K562 (cell line): Measurements from ENCODE around the gene EAPP. TPM values are rescaled to one million over a fixed set of nuclear protein-coding genes. Genes with fewer than 3 reads are reported as not detected.

Experiments used
- ATAC-seq: fragments of 200-7000 bp; cut with Tn5 transposase; 3 replicates; pipeline ENCODE4 v1.9.1; 2020; ENCODE audit warnings: moderate library complexity
- BruUV-seq: library from RNA; stranded (reverse); fragments of 400-500 nt; replicated peaks from 2 replicates; lab custom pipeline; 2021; lab: Mats Ljungman, UMichigan
- CTCF ChIA-PET: fragments of 300-600 bp; formaldehyde crosslinking; extraction: SDS; loops from one replicate; lab custom pipeline; 2021; ENCODE audit warnings: low intra/inter-chr PET ratio; lab: Yijun Ruan, JAX
- POLR2A ChIA-PET: fragments of 300-600, 350-650 bp; sonication (Branson Sonifier 250); formaldehyde crosslinking; extraction: SDS; loops from one replicate; lab custom pipeline; 2021; ENCODE audit warnings: antibody characterized with exemption, inconsistent platforms; lab: Yijun Ruan, JAX
- DNase-seq, 4 experiments: peaks; one replicate each; pipeline versions ENCODE4 v3.0.0 to v3.0.0-alpha.2; 2011 to 2018; ENCODE audit warnings: low spot score in 3 of 4, mixed read lengths in 3 of 4; ENCODE audit errors: extremely low read depth in 1 of 4
- FAIRE-seq: peaks from 2 replicates; lab custom pipeline; 2011; peaks lifted over from hg19 to GRCh38; lab: Jason Lieb, UNC
- H2AFZ ChIP-seq: 2 replicates; pipeline ENCODE4 v1.6.0; 2011; ENCODE audit warnings: low read depth, low read length, control low read depth, inconsistent platforms
- H3K27ac ChIP-seq: fragments of 200-600 bp; 3 replicates; pipeline ENCODE4 v1.8.0; 2011; ENCODE audit warnings: low read depth, mild to moderate bottlenecking, control low read depth, inconsistent platforms, low read length, moderate library complexity, mixed read lengths; ENCODE audit errors: extremely low read depth
- H3K27me3 ChIP-seq, 2 experiments: fragments of 300-600 bp in 1 of 2; 2 replicates in 1 of 2; 3 replicates in 1 of 2; pipeline versions ENCODE4 v1.6.0 to v1.8.0; 2011; ENCODE audit warnings: inconsistent platforms in 2 of 2, low read length in 2 of 2, mild to moderate bottlenecking in 1 of 2, mixed read lengths in 1 of 2, moderate library complexity in 1 of 2; ENCODE audit not compliant: control insufficient read depth in 2 of 2, insufficient read depth in 2 of 2
- H3K36me3 ChIP-seq: fragments of 300-600 bp; 3 replicates; pipeline ENCODE4 v1.8.0; 2011; ENCODE audit warnings: mild to moderate bottlenecking, low read length, inconsistent platforms; ENCODE audit not compliant: control insufficient read depth, insufficient read depth
- H3K4me1 ChIP-seq, 2 experiments: fragments of 200-600 bp in 1 of 2; replicated peaks in 1 of 2; 2 replicates in 1 of 2; 3 replicates in 1 of 2; pipeline versions ENCODE4 v1.5.1 to v1.8.0; 2011; ENCODE audit warnings: inconsistent platforms in 2 of 2, low read length in 2 of 2, mild to moderate bottlenecking in 1 of 2, mixed read lengths in 1 of 2, moderate library complexity in 1 of 2; ENCODE audit not compliant: control insufficient read depth in 2 of 2, insufficient read depth in 2 of 2
- H3K4me2 ChIP-seq: 2 replicates; pipeline ENCODE4 v1.6.1; 2011; ENCODE audit warnings: low read length, control low read depth, inconsistent platforms, mixed read lengths; ENCODE audit not compliant: insufficient read depth
- H3K4me3 ChIP-seq: fragments of 200-600 bp; sonication (generic), shearing (Covaris generic); 2 replicates; pipeline ENCODE4 v1.5.1; 2016; ENCODE audit warnings: control low read depth, inconsistent platforms
- H3K79me2 ChIP-seq: fragments of 200-600 bp; 3 replicates; pipeline ENCODE4 v1.8.0; 2011; ENCODE audit warnings: low read length, inconsistent platforms; ENCODE audit not compliant: control insufficient read depth, insufficient read depth
- H3K9ac ChIP-seq, 2 experiments: 2 replicates each; pipeline versions ENCODE4 v1.6.0 to v1.6.1; 2011; ENCODE audit warnings: low read depth in 2 of 2, low read length in 2 of 2, control low read depth in 1 of 2, inconsistent platforms in 1 of 2, mild to moderate bottlenecking in 1 of 2, mixed read lengths in 1 of 2; ENCODE audit not compliant: insufficient read depth in 1 of 2
- H3K9me1 ChIP-seq: one replicate; pipeline ENCODE4 v1.6.0; 2011; ENCODE audit warnings: inconsistent platforms, mild to moderate bottlenecking, low read length, moderate library complexity; ENCODE audit not compliant: control insufficient read depth, insufficient read depth
- H3K9me3 ChIP-seq: replicated peaks from 2 replicates; pipeline ENCODE4 v1.5.1; 2011; ENCODE audit warnings: low read depth, low read length, inconsistent platforms; ENCODE audit not compliant: control insufficient read depth, insufficient read depth
- H4K20me1 ChIP-seq: replicated peaks from 2 replicates; pipeline ENCODE4 v1.6.1; 2011; ENCODE audit warnings: low read length, inconsistent platforms, mixed read lengths; ENCODE audit not compliant: control insufficient read depth, insufficient read depth
- E2F6 ChIP-seq, 2 experiments: IDR thresholded peaks; 2 replicates each; pipeline ENCODE4 v1.6.1; 2011; ENCODE audit warnings: borderline replicate concordance in 1 of 2, control low read depth in 1 of 2, low read depth in 1 of 2, low read length in 1 of 2, mild to moderate bottlenecking in 1 of 2, mixed read lengths in 1 of 2, moderate library complexity in 1 of 2; ENCODE audit not compliant: insufficient read depth in 1 of 2, insufficient read length in 1 of 2, poor library complexity in 1 of 2, severe bottlenecking in 1 of 2; ENCODE audit errors: extremely low read depth in 1 of 2
- FOXK2 ChIP-seq, 2 experiments: fragments of 450-650 bp; IDR thresholded peaks in 1 of 2; conservative IDR thresholded peaks in 1 of 2; 2 replicates each; pipeline ENCODE4 v1.6.1; 2016; ENCODE audit warnings: low read depth in 2 of 2, mild to moderate bottlenecking in 1 of 2
- LARP7 ChIP-seq: fragments of 450-650 bp; IDR thresholded peaks from 2 replicates; pipeline ENCODE4 v1.6.1; 2016
- MCM3 ChIP-seq: fragments of 450-650 bp; IDR thresholded peaks from 2 replicates; pipeline ENCODE4 v1.6.1; 2016
- MECOM ChIP-seq: fragments of 250-450 bp; sonication (Bioruptor Pico); IDR thresholded peaks from 2 replicates; pipeline ENCODE4 v1.8.0; 2022; ENCODE audit warnings: inconsistent platforms
- PHTF2 ChIP-seq: fragments of 250-450 bp; sonication (Bioruptor Pico); IDR thresholded peaks from 2 replicates; pipeline ENCODE4 v1.5.0; 2021; ENCODE audit warnings: mild to moderate bottlenecking
- SP2 ChIP-seq: IDR thresholded peaks from 2 replicates; pipeline ENCODE4 v1.6.1; 2011; ENCODE audit warnings: mild to moderate bottlenecking, low read depth, low read length, moderate library complexity; ENCODE audit not compliant: poor library complexity, severe bottlenecking; ENCODE audit errors: extremely low read depth
- ZNF197 ChIP-seq: fragments of 200-800 bp; sonication (Bioruptor generic); IDR thresholded peaks from 2 replicates; pipeline ENCODE4 v1.6.1; 2016; ENCODE audit warnings: low read depth, missing genetic modification characterization, missing compliant biosample characterization
- WGBS: fragments of 100-300 bp; shearing (Covaris generic); methylation state at CpG from one replicate; pipeline ENCODE4 v1.1.6; 2016; ENCODE audit warnings: low coverage, mixed read lengths; ENCODE audit not compliant: insufficient coverage; ENCODE audit errors: missing lambda C conversion rate; 5-methylcytosine and 5-hydroxymethylcytosine counted together
- in situ Hi-C: fragments of 300-500 bp; cut with MboI; formaldehyde crosslinking; loops from 4 replicates; pipeline ENCODE4 v1.15.0; 2018; ENCODE audit warnings: inconsistent platforms, mixed read lengths
- intact Hi-C: fragments of 100-400 bp; cut with micrococcal nuclease; formaldehyde crosslinking; loops from 2 replicates; pipeline ENCODE4 v1.14.2; 2022
- polyA plus RNA-seq, 8 experiments: library from polyadenylated mRNA; depleted of rRNA in 4 of 8; stranded (reverse) in 5 of 8; unstranded in 3 of 8; fragments of >200 nt; fragmentation: Nextera tagmentation in 2 of 8; fragmentation: Illumina TruSeq in 1 of 8; extraction: Ambion mirVana in 2 of 8; extraction: Trizol in 1 of 8; gene quantifications; 2 replicates each; pipeline versions ENCODE4 v1.2.1 to v1.2.3, GENCODE V29; 2011 to 2014; ENCODE audit warnings: inconsistent platforms in 1 of 8, missing spikeins in 1 of 8
- total RNA-seq, 7 experiments: library from RNA; depleted of rRNA in 6 of 7; stranded (reverse); fragments of >200 nt in 6 of 7; fragmentation: Illumina TruSeq in 2 of 7; extraction: Trizol in 2 of 7; gene quantifications; 2 replicates each; pipeline versions ENCODE4 v1.2.1 to v1.2.3, GENCODE V29; 2011 to 2021; ENCODE audit warnings: low replicate concordance in 1 of 7

EAPP gene
- total and polyA plus RNA-seq, 9 of the 15 experiments (the other 6 are each of a cell fraction or from before 2014, with no cell fraction given) = 19.0 to 67.6 (median 30.3) TPM

- Histone ChIP-seq H4K20me1 (no peaks in the 10 kb centered on the region), H3K9ac (no peak overlapping the region), H3K4me3 (no peak overlapping the region), H3K27ac (no peak overlapping the region), H3K4me1 (no peaks in the 10 kb centered on the region), H3K9me1 (no peaks in the 10 kb centered on the region), H3K36me3 (no peaks in the 10 kb centered on the region), H3K9me3 (no peaks in the 10 kb centered on the region), H3K27me3 (no peaks in the 10 kb centered on the region), H2AFZ (no peak overlapping the region), H3K79me2 (no peaks in the 10 kb centered on the region), H3K4me2 (no peak overlapping the region)
- FAIRE-seq (no peak), ATAC-seq (no peak), DNase-seq (no peak)
- intact Hi-C loops = no loop called here
- in situ Hi-C loops = no loop called here
- CTCF ChIA-PET = no interaction called here
- 100% methylated on average over 7 of the region's 7 CpGs for WGBS
- POLR2A ChIA-PET = no interaction called here
- BruUV-seq = no TSS peak
- TF ChIP-seq PHTF2 (no peak), E2F6 (IDR thresholded peaks at IDR 0.05; ENCODE audit: borderline replicate concordance in 1 of 2, extremely low read depth in 1 of 2, insufficient read depth in 1 of 2, insufficient read length in 1 of 2, low read depth in 1 of 2, low read length in 1 of 2, poor library complexity in 1 of 2, severe bottlenecking in 1 of 2) (no peak), MECOM (CRISPR knock-in tag) (no peak), SP2 (no peak), LARP7 (no peak), FOXK2 (conservative IDR thresholded peaks at IDR 0.05 in 1 of 2, IDR thresholded peaks at IDR 0.05 in 1 of 2; ENCODE audit: low read depth in 2 of 2) (no peak), ZNF197 (CRISPR knock-in tag) (no peak), MCM3 (no peak)
These were observed 51.0 kb downstream of the EAPP start for GRCh38 chr14:34488528-34488927.
